RWPE2 (cell line): Measurements from ENCODE around the gene TNNI3K.

Experiments used
- ATAC-seq: fragments of 200-7000 bp; cut with Tn5 transposase; 3 replicates; pipeline ENCODE4 v1.9.1; 2021; ENCODE audit warnings: low read depth
- DNase-seq: peaks from one replicate; pipeline ENCODE4 v3.0.0-alpha.2; 2020; ENCODE audit warnings: low spot score
- H3K27ac ChIP-seq: fragments of 450-650 bp; 2 replicates; pipeline ENCODE4 v1.5.1; 2017; ENCODE audit warnings: mild to moderate bottlenecking; ENCODE audit not compliant: poor library complexity, severe bottlenecking
- H3K27me3 ChIP-seq: fragments of 250-450 bp; sonication (Bioruptor Pico); 2 replicates; pipeline ENCODE4 v1.5.1; 2021; ENCODE audit warnings: mild to moderate bottlenecking, moderate library complexity; ENCODE audit not compliant: insufficient read depth, poor library complexity, severe bottlenecking
- H3K36me3 ChIP-seq: fragments of 250-450 bp; sonication (Bioruptor Pico); 2 replicates; pipeline ENCODE4 v1.5.1; 2020; ENCODE audit warnings: low read depth, mild to moderate bottlenecking, moderate library complexity
- H3K4me1 ChIP-seq: fragments of 250-450 bp; sonication (Bioruptor Pico); 2 replicates; pipeline ENCODE4 v1.5.1; 2021; ENCODE audit warnings: mild to moderate bottlenecking, moderate library complexity; ENCODE audit not compliant: insufficient read depth, poor library complexity, severe bottlenecking
- H3K4me3 ChIP-seq: fragments of 250-450 bp; sonication (Bioruptor Pico); 2 replicates; pipeline ENCODE4 v1.5.1; 2021; ENCODE audit warnings: mild to moderate bottlenecking, moderate library complexity; ENCODE audit not compliant: severe bottlenecking
- H3K9me3 ChIP-seq: fragments of 250-450 bp; sonication (Bioruptor Pico); 2 replicates; pipeline ENCODE4 v1.5.1; 2021; ENCODE audit warnings: mild to moderate bottlenecking, moderate library complexity; ENCODE audit not compliant: severe bottlenecking
- CTCF ChIP-seq: fragments of 450-650 bp; IDR thresholded peaks from one replicate; pipeline ENCODE4 v1.5.1; 2017; ENCODE audit warnings: mild to moderate bottlenecking, moderate library complexity; ENCODE audit not compliant: poor library complexity, severe bottlenecking

TNNI3K gene

GRCh38 chr1:74478979-74479378 is 243.8 kb downstream of the TNNI3K start:
- Histone ChIP-seq H3K27ac (no peak overlapping the region), H3K9me3 (no peaks in the 10 kb centered on the region), H3K4me3 (no peak overlapping the region), H3K4me1 (no peaks in the 10 kb centered on the region), H3K36me3 (no peaks in the 10 kb centered on the region), H3K27me3 (peaks cover 4% of the 10 kb centered on the region)
- TF ChIP-seq CTCF = no peak
- ATAC-seq = no peak
- no peak for DNase-seq

- no peaks in the 10 kb centered on the region for H3K36me3 ChIP-seq
- TF ChIP-seq CTCF = no peak
- no peak overlapping the region for H3K27ac ChIP-seq
- ATAC-seq (no peak), DNase-seq (no peak)
- no peaks in the 10 kb centered on the region for H3K4me1 ChIP-seq
- H3K9me3 ChIP-seq = no peaks in the 10 kb centered on the region
- no peak overlapping the region for H3K4me3 ChIP-seq
- H3K27me3 ChIP-seq = peaks cover 4% of the 10 kb centered on the region
Measured at GRCh38 chr1:74480068-74480467, 244.9 kb downstream of the TNNI3K start.

GRCh38 chr1:74481607-74482006 is 246.4 kb downstream of the TNNI3K start:
- Histone ChIP-seq H3K36me3 (no peaks in the 10 kb centered on the region), H3K27ac (no peak overlapping the region), H3K4me3 (no peak overlapping the region), H3K9me3 (no peaks in the 10 kb centered on the region), H3K4me1 (no peaks in the 10 kb centered on the region), H3K27me3 (no peaks in the 10 kb centered on the region)
- TF ChIP-seq CTCF = no peak
- DNase-seq (no peak), ATAC-seq (no peak)

GRCh38 chr1:74485622-74486021 is 250.4 kb downstream of the TNNI3K start:
- no peaks in the 10 kb centered on the region for H3K9me3 ChIP-seq
- no peaks in the 10 kb centered on the region for H3K36me3 ChIP-seq
- ATAC-seq (no peak), DNase-seq (no peak)
- no peaks in the 10 kb centered on the region for H3K4me1 ChIP-seq
- H3K27me3 ChIP-seq = no peaks in the 10 kb centered on the region
- H3K27ac ChIP-seq = no peak overlapping the region
- TF ChIP-seq CTCF = no peak
- no peak overlapping the region for H3K4me3 ChIP-seq

- TF ChIP-seq CTCF = no peak
- H3K27me3 ChIP-seq = no peaks in the 10 kb centered on the region
- no peaks in the 10 kb centered on the region for H3K36me3 ChIP-seq
- H3K4me1 ChIP-seq = no peaks in the 10 kb centered on the region
- H3K4me3 ChIP-seq = no peak overlapping the region
- no peaks in the 10 kb centered on the region for H3K9me3 ChIP-seq
- no peak overlapping the region for H3K27ac ChIP-seq
- ATAC-seq (no peak), DNase-seq (no peak)
Measured at GRCh38 chr1:74486036-74486435, 250.8 kb downstream of the TNNI3K start.
